GM06990 (cell line): ENCODE results near the gene CNN1.
A peak's percentile ranks its signal among the peaks of the same experiment; 100 is the strongest.

Experiments used
- DNase-seq: peaks from one replicate; pipeline ENCODE4 v3.0.0-alpha.2; 2011; ENCODE audit not compliant: insufficient read length; ENCODE audit errors: extremely low read depth
- H3K27me3 ChIP-seq: replicated peaks from 2 replicates; pipeline ENCODE4 v1.6.0; 2011; ENCODE audit warnings: low read length; ENCODE audit not compliant: control insufficient read depth, insufficient read depth
- H3K36me3 ChIP-seq: 2 replicates; pipeline ENCODE4 v1.5.1; 2011; ENCODE audit warnings: low read length; ENCODE audit not compliant: control insufficient read depth, insufficient read depth
- H3K4me3 ChIP-seq: replicated peaks from 2 replicates; pipeline ENCODE4 v1.5.1; 2011; ENCODE audit warnings: low read depth, mild to moderate bottlenecking, control low read depth, low read length
- TF ChIP-seq, protein P1 (sequence below): IDR thresholded peaks from 2 replicates; pipeline ENCODE4 v1.5.1; 2011; ENCODE audit warnings: low read length, control low read depth, mild to moderate bottlenecking, inconsistent platforms; ENCODE audit not compliant: insufficient read depth, poor library complexity, severe bottlenecking

CNN1 gene

DNA sequence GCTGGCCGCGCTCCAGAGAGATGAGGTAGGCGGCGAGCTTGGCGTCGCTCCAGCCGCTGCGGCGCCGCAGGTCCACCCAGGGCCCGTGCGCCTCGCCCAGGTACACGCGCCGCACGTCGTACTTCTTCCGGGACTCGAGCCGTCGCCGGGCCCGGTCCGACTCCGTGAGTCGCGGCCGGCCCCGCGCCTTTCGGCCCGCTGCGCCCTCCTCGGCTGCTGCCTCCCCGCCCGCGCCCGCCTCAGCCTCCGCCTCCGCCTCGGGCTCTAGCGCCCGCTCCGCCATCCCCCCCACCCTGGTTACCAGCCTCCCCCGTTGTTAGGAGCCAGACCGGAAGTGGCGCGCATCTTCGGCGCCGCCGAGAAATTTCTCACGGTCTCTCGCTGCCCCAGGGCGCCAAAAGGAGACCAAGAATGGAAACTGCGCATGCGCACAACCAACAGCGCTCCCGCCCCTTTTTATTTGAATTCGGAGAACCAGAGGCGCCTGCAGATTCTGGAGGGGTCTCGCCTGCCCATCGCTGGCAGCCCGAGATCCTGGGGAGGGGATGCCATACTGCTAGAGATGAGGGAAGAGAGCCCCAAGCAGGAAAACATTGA is 33.0 kb upstream of the CNN1 start, which contains the start of gene ZNF653:
TSS of gene ZNF653 (minus strand) at position 336 of the 597 bp plus-strand sequence. CDS start at position 283, 53 bp downstream.
- peaks cover 3% of the 10 kb centered on the region for H3K36me3 ChIP-seq
- H3K27me3 ChIP-seq, result no peaks in the 10 kb centered on the region
- peak; percentile 91 for DNase-seq
- TF ChIP-seq, protein P1, sequence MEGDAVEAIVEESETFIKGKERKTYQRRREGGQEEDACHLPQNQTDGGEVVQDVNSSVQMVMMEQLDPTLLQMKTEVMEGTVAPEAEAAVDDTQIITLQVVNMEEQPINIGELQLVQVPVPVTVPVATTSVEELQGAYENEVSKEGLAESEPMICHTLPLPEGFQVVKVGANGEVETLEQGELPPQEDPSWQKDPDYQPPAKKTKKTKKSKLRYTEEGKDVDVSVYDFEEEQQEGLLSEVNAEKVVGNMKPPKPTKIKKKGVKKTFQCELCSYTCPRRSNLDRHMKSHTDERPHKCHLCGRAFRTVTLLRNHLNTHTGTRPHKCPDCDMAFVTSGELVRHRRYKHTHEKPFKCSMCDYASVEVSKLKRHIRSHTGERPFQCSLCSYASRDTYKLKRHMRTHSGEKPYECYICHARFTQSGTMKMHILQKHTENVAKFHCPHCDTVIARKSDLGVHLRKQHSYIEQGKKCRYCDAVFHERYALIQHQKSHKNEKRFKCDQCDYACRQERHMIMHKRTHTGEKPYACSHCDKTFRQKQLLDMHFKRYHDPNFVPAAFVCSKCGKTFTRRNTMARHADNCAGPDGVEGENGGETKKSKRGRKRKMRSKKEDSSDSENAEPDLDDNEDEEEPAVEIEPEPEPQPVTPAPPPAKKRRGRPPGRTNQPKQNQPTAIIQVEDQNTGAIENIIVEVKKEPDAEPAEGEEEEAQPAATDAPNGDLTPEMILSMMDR, result no peak
- H3K4me3 ChIP-seq, result peak within 1 kb of the TSS; percentile 83

DNA sequence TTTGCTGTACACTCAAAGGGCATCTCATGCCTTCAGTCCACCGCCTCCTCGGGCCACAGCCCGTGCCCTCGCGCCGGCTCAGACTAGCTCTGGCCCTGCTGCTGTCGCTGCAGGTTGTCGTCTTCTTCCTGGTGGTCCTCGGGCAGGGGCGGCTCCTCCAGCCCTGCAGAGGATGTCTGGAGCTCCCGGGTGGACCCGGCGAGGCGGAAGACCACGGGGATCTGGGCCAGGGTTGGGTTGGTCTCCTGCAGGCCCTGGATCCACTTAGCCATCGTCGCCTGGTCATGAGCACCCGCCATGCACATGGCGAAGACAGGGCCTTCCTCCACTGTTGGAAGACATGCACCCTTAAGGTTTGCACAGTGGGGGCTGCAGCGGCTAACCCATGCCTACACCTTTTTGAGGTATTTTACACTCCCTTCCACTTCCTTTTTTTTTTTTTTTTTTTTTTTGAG is 32.5 kb upstream of the CNN1 start:
- Histone ChIP-seq H3K36me3 (peaks cover 3% of the 10 kb centered on the region), H3K27me3 (no peaks in the 10 kb centered on the region), H3K4me3 (peak overlapping the region; percentile 83)
- TF ChIP-seq, protein P1, result no peak
- no peak for DNase-seq

DNA sequence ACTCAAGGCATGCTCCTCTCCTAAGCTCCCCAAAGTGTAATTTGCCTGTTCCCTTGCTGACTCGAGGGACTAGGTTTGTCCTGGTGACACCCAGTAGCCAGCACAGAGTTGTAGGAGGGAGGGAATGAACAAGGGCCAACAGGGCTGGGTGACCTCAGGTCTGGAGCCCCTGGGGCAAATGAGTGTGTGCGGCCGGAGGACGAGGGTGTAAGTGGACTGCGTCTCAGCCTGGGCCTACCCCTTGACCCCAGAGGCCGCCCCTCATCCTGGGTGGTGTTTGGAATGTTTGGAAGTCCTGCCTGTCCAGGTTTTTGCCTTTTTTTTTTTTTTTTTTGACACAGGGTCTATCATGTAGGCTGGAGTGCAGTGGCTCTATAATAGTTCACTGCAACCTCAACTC is 31.7 kb upstream of the CNN1 start:
- Histone ChIP-seq H3K36me3 (peaks cover 4% of the 10 kb centered on the region), H3K4me3 (peak overlapping the region; percentile 8), H3K27me3 (no peaks in the 10 kb centered on the region)
- TF ChIP-seq, protein P1, result no peak
- no peak for DNase-seq

DNA sequence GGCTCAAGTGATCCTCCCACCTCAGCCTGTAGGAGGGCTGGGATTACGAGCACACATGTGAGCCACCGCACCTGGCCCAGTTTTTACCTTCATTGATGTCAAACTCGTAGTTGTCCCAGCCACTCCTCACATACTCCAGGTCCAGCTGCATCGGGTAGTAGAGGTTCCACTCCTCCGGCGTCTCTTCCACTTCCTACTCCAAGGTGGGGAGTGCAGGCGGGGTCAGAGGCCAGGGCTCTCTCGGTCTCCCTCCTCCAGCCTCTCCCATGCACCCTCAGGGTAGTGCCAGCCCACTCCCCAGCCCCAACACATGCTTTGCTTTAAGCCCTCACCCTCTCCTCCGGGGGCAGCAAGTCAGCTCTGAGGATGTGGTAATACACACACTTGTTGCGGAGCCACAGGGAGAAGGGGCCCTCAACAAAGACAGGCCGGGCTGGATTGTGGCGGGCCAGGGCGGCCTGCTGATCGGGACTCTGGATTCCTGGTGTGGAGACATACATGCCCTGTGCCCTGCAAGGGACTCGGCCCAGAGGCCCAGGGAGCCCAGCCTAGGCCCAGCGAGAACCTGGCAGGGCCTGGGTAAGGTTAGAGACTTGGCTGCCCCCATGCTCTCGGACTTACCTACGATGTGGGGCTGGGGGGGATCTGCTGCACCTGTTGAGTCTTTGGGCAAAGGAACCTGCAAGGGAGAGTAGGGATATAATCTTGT is 31.1 kb upstream of the CNN1 start:
- TF ChIP-seq, protein P1, result no peak
- no peaks in the 10 kb centered on the region for H3K27me3 ChIP-seq
- H3K36me3 ChIP-seq, result peaks cover 4% of the 10 kb centered on the region
- DNase-seq, result no peak
- H3K4me3 ChIP-seq, result no peak overlapping the region

DNA sequence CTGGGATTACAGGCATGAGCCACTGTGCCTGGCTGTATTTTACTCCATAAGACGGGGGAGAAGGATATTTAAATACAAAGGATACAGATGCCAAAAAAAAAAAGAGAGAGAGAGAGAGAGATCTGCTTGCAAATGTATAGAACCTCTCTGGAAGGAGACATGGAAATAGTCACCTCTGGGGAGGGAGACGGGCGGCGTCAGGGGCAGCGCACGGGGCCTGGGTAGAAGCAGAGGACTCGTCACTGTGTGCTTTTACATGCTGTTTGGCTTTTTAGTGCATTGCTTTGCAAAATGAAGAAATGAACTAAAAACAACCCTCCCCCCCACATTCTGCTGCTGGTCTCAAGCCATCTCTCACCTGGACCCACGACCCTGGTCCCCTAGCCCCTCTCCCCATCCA is 28.2 kb upstream of the CNN1 start:
- TF ChIP-seq, protein P1, result no peak
- Histone ChIP-seq H3K4me3 (no peak overlapping the region), H3K27me3 (no peaks in the 10 kb centered on the region), H3K36me3 (peaks cover 7% of the 10 kb centered on the region)
- DNase-seq, result no peak
